ENCODE results near the gene LMTK3. TPM values are rescaled to one million over a fixed set of nuclear protein-coding genes. Genes with fewer than 3 reads are reported as not detected.
"Not testable (repeated sequence)": the region's sequence is repeated elsewhere in the genome, so short reads cannot be mapped to it uniquely, and the experiment has no call there.

The LMTK3 gene
- total RNA-seq, 1 donor from 2014 or later, result 12.2 TPM

DNA sequence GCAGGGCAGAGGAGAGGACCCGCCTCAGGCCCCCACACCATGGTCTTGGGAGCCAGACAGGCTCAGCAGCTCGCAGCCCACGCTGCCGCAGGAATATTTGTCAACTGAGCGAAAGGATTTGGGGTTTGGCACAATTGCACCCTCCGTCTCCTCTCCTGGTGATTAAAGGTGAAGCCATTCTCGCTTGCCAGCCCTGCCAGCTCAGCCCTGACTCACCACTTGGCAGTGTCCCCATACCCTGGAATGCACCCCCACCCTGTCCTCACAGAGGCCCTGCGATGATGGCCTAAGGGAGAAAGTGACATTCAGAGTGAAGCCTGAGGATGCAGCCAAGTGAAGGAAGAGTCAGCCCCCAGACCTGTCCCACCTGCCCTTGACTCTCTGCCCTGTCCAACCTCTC, 23.7 kb downstream of the LMTK3 start:
- peak overlapping the region; percentile 45 for H3K27ac Mint-ChIP-seq
- peaks cover 21% of the 10 kb centered on the region for H3K27me3 Mint-ChIP-seq
- peaks cover 3% of the 10 kb centered on the region for H3K36me3 Mint-ChIP-seq
- H3K9me3 Mint-ChIP-seq, result peaks cover 6% of the 10 kb centered on the region
- H3K4me1 Mint-ChIP-seq (ENCODE audit: unreplicated experiment), result peaks cover 24% of the 10 kb centered on the region
- DNase-seq (ENCODE audit: extremely low spot score, unreplicated experiment), result no peak
- peak overlapping the region; percentile 16 for H3K4me3 Mint-ChIP-seq
- TF ChIP-seq, protein P1, sequence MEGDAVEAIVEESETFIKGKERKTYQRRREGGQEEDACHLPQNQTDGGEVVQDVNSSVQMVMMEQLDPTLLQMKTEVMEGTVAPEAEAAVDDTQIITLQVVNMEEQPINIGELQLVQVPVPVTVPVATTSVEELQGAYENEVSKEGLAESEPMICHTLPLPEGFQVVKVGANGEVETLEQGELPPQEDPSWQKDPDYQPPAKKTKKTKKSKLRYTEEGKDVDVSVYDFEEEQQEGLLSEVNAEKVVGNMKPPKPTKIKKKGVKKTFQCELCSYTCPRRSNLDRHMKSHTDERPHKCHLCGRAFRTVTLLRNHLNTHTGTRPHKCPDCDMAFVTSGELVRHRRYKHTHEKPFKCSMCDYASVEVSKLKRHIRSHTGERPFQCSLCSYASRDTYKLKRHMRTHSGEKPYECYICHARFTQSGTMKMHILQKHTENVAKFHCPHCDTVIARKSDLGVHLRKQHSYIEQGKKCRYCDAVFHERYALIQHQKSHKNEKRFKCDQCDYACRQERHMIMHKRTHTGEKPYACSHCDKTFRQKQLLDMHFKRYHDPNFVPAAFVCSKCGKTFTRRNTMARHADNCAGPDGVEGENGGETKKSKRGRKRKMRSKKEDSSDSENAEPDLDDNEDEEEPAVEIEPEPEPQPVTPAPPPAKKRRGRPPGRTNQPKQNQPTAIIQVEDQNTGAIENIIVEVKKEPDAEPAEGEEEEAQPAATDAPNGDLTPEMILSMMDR (conservative IDR thresholded peaks at IDR 0.05), result no peak

- Mint-ChIP-seq H3K4me3 (no peak overlapping the region), H3K27me3 (peaks cover 17% of the 10 kb centered on the region), H3K27ac (no peak overlapping the region), H3K9me3 (peaks cover 3% of the 10 kb centered on the region), H3K4me1 (ENCODE audit: unreplicated experiment) (peaks cover 20% of the 10 kb centered on the region), H3K36me3 (peaks cover 3% of the 10 kb centered on the region)
- no peak for DNase-seq (ENCODE audit: extremely low spot score, unreplicated experiment)
- TF ChIP-seq, protein P1 (conservative IDR thresholded peaks at IDR 0.05), result no peak
Observed at GRCh38 chr19:48487544-48487943, 24.1 kb downstream of the LMTK3 start.

DNA sequence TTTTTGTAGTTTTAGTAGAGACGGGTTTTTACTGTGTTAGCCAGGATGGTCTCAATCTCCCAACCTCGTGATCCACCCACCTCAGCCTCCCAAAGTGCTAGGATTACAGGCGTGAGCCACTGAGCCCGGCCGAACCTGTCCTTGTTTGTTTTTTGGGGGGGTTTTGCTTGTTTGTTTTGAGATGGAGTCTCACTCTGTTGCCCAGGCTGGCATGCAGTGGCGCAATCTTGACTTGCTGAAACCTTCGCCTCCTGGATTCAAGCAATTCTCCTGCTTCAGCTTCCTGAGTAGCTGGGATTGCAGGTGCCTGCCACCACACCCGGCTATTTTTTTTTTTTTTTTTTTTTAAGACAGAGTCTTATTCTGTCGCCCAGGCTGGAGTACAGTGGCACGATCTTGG, 24.9 kb downstream of the LMTK3 start:
- H3K27me3 Mint-ChIP-seq; H3K36me3 Mint-ChIP-seq; DNase-seq (ENCODE audit: extremely low spot score, unreplicated experiment); H3K4me3 Mint-ChIP-seq; H3K9me3 Mint-ChIP-seq; H3K27ac Mint-ChIP-seq: not testable (repeated sequence)
- peaks cover 12% of the 10 kb centered on the region for H3K4me1 Mint-ChIP-seq (ENCODE audit: unreplicated experiment)

DNA sequence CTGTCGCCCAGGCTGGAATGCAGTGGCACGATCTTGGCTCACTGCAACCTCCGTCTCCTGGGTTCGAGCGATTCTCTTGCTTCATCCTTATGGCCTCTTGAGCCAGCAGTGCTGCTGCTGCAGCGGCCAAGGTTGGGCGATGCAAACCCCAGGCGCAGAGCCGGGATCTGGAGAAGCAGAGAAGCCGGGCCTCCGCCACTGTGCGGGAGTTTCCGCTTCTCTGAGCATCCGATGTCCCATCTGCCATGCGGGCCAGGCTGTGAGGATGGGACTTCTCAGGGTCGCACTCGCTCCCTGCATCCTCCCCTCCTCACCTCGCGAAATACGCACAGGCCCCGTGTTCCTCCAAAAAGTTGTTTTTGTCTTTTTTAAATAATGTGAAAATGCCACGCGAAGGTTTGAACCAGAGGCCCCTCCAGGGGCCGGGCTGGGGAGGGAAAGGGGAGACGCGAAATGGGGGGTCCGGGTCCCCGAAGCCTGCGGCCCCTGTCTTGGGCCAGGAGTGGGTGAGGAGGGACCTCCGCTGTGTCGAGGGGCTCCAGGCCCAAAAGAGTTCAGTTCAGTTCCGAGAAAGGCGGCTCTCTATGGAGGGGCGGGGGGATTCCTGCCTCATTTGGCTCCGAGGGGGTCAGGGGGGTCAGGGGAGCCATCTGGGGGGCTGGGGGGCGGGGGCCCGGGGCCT, 26.6 kb downstream of the LMTK3 start:
- TF ChIP-seq, protein P1 (conservative IDR thresholded peaks at IDR 0.05), result no peak
- DNase-seq (ENCODE audit: extremely low spot score, unreplicated experiment), result no peak
- Mint-ChIP-seq H3K4me1 (ENCODE audit: unreplicated experiment) (peaks cover 5% of the 10 kb centered on the region), H3K27ac (no peak overlapping the region), H3K36me3 (peaks cover 8% of the 10 kb centered on the region), H3K4me3 (no peak overlapping the region), H3K27me3 (no peaks in the 10 kb centered on the region), H3K9me3 (no peaks in the 10 kb centered on the region)

GRCh38 chr19:48484247-48484893, 27.3 kb downstream of the LMTK3 start:
- peak overlapping the region; percentile 71 for H3K27ac Mint-ChIP-seq

GRCh38 chr19:48483301-48483700, 28.3 kb downstream of the LMTK3 start:
- Mint-ChIP-seq H3K27ac (peak overlapping the region; percentile 83), H3K36me3 (peaks cover 13% of the 10 kb centered on the region), H3K4me3 (no peak overlapping the region), H3K4me1 (ENCODE audit: unreplicated experiment) (peaks cover 5% of the 10 kb centered on the region), H3K9me3 (no peaks in the 10 kb centered on the region), H3K27me3 (no peaks in the 10 kb centered on the region)
- DNase-seq (ENCODE audit: extremely low spot score, unreplicated experiment), result no peak
- TF ChIP-seq, protein P1 (conservative IDR thresholded peaks at IDR 0.05), result no peak

More at GRCh38 chr19:48484247-48484893, 27.3 kb downstream of the LMTK3 start:
- no peaks in the 10 kb centered on the region for H3K9me3 Mint-ChIP-seq
- H3K27me3 Mint-ChIP-seq, result no peaks in the 10 kb centered on the region
- peak overlapping the region; percentile 24 for H3K4me3 Mint-ChIP-seq
- peaks cover 5% of the 10 kb centered on the region for H3K4me1 Mint-ChIP-seq (ENCODE audit: unreplicated experiment)
- peaks cover 12% of the 10 kb centered on the region for H3K36me3 Mint-ChIP-seq
- no peak for DNase-seq (ENCODE audit: extremely low spot score, unreplicated experiment)
- TF ChIP-seq, protein P1 (conservative IDR thresholded peaks at IDR 0.05), result no peak

Measured in type B pancreatic cell (in vitro differentiated cells).